AG10803 (cell line): Measurements from ENCODE around the gene AMIGO3.

ENCODE experiments used
- DNase-seq: peaks from one replicate; pipeline ENCODE4 v3.0.0; 2010; ENCODE audit warnings: low read depth
- H3K4me3 ChIP-seq: 2 replicates; pipeline ENCODE4 v1.5.1; 2011; ENCODE audit warnings: mild to moderate bottlenecking, low read length, control low read depth
- TF ChIP-seq, protein P1 (sequence below): conservative IDR thresholded peaks from 2 replicates; pipeline ENCODE4 v1.5.1; 2011; ENCODE audit warnings: mild to moderate bottlenecking, low read length, control low read depth, inconsistent platforms

Gene AMIGO3

DNA sequence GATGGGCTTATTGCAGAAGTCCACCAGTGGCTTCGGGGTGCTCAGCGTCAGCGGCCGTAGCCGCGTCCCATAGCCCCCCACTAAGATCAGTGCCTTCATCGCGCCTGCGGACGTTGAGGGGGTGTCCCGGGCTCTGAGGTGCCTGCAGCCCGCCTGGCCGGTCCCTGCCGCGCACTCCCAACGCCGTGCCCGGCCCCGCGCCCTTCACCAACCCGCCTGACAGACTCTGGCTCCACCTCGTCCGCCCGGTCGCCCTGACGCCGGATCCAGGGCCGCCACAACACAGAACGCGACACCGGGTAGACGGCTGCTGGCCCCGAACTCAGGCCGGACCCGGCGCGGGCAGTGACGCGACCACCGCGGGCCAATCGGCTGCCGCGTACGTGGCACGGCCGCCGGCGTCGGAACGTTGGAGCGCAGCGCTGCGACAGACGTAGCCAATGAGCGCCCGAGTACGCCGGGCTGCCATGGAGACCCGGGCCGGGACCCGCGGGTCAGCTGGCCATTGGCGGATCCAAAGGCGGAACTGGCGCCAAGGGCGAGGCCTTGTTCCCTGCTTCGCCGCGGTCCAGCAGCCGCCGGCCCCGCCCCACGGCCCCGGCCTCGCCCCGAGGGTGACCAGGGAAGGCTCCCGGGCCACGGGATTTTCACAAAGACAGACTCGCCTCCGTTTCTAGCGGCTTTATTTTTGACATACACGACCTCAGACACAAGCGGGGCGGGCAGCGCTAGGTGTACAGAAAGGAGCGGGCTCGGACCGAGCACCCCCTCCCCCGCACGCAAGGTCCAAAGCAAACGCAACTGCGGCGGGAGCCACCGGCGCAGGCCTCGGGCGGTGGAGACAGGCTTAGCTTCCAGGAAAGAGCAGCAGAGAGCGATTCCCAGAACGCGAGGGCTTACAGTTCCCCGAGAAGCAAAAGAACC, 4.4 kb upstream of the AMIGO3 start, which contains the start of gene GMPPB:
Gene GMPPB, minus strand, starts transcription at position 324 of the 924 bp plus-strand sequence. Its CDS starts 225 bp downstream, at position 99.
- TF ChIP-seq, protein P1, sequence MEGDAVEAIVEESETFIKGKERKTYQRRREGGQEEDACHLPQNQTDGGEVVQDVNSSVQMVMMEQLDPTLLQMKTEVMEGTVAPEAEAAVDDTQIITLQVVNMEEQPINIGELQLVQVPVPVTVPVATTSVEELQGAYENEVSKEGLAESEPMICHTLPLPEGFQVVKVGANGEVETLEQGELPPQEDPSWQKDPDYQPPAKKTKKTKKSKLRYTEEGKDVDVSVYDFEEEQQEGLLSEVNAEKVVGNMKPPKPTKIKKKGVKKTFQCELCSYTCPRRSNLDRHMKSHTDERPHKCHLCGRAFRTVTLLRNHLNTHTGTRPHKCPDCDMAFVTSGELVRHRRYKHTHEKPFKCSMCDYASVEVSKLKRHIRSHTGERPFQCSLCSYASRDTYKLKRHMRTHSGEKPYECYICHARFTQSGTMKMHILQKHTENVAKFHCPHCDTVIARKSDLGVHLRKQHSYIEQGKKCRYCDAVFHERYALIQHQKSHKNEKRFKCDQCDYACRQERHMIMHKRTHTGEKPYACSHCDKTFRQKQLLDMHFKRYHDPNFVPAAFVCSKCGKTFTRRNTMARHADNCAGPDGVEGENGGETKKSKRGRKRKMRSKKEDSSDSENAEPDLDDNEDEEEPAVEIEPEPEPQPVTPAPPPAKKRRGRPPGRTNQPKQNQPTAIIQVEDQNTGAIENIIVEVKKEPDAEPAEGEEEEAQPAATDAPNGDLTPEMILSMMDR = no peak
- DNase-seq = peak; percentile 97
- peak within 1 kb of the TSS; percentile 100 for H3K4me3 ChIP-seq

DNA sequence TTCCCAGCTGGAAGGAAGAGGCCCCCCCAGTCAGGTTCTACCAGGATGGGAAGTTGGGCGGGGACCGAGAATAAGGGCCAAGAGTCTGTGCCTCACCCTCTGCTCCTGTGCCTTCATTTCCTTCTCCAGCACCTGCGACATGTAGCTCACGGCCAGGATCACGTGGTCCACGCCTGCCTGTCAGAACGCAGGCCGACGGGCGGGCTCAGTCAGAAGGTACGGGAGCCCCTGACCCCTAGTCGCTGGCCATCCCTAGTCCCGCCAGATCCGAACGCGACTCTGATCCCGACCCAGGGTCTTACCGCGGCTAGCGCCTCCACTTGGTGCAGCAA, 3.8 kb upstream of the AMIGO3 start:
- TF ChIP-seq, protein P1 = no peak
- peak; percentile 30 for DNase-seq
- peak overlapping the region; percentile 100 for H3K4me3 ChIP-seq

DNA sequence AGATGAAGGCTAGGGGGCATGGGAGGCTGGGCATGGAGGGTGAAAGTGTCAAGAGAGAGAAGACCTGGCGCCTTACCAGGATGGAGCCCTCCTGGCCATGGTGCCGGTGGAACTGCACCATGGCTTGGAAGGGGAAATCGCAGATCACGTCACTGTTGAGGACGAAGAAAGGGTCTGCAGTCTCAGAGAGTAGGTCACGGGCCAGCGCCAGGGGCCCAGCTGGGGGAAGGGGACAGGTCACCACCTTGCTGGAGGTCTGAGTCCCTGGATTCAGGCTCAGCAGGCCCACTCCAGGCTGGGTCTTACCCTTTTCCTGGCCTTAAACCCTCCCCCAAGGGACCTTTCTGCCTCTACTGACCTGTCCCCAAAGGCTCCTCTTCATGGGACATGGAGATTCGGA, 3.4 kb upstream of the AMIGO3 start:
- peak overlapping the region; percentile 100 for H3K4me3 ChIP-seq
- TF ChIP-seq, protein P1 = no peak
- DNase-seq = no peak

DNA sequence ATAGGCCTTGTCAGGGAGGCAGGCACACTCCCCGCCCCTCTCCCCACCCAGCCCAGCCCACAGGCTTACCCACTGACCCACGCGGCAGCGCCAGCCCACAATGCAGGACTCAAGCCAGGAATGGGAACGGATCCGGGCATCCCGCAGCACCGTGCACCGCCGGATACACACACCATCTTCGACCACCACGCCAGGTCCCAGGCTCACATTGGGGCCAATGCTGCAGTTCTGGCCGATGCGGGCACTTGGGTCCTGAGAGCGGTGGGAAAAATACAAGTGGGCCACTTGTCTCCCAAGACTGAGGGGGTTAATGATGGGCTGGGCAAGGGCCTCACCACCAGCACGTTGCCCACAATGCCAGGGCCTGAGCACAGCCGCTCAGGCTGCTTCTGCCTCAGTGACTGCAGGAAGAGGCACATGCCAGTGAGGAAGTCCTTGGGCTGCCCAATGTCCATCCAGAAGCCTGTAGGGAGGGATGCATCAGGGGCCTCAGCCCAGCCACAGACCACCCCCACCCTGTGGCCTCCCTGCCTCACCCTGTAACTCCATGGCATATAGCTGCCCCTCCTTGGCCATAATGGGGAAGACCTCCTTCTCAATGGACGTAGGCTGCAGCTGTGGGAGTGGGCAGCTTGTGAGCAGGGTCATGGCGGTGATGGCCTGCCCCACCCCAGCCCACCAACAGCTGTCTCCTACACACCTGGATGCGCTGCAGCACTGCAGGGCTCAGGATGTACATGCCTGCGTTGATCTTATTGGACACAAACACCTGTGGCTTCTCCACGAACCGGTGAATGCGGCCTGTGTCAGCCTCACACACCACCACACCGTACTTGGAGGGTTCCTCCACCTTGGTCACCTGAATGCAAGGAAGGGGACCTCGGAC, 2.7 kb upstream of the AMIGO3 start:
- no peak for DNase-seq
- H3K4me3 ChIP-seq = peak overlapping the region; percentile 100
- TF ChIP-seq, protein P1 = no peak

DNA sequence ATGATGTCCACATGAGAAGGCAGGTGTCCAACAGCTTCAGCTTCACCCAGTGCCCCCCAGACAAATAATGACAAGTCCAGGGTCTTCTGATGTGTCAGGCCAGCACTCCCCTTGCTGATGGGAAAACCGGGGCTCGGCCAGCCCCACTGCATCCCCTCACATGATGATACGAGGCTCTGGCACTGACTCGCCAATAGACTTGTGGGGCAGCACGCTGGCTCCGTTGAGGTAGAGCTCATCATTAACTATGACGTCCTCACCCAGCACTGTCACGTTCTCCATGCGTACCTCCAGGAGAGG, 2.1 kb upstream of the AMIGO3 start:
- H3K4me3 ChIP-seq = no peak overlapping the region
- DNase-seq = no peak

DNA sequence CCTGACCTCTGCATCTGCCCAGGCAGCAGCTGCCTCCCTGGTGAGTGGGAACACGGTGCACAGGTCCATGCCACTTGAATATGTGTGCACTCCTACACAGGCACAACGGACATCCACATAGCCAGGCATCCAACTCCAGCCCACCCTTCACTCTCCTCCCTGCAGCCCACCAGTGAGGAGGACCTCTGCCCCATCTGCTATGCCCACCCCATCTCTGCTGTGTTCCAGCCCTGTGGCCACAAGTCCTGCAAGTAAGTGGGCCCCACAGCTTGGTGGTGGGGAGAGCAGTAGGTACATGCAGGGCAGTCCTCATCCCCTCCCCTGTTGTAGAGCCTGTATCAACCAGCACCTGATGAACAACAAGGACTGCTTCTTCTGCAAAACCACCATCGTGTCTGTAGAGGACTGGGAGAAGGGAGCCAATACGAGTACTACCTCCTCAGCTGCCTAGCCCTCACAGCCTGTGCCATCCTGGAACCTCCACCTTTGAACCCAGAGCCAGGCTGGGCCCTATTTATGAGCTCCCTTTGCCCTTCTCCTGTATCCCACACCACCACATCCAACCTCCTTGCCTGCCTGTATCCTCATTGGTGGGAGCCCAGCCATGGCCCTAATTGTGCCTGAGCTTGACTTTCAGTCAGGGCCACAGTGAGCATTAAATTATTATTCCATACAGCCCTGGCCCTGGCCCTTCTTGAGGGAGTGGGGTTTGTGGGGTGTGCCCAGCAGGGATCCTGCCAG, 1.5 kb upstream of the AMIGO3 start:
- DNase-seq = no peak
- TF ChIP-seq, protein P1 = no peak

More for the DNA sequence above, 2.1 kb upstream of the AMIGO3 start:
- TF ChIP-seq, protein P1 = no peak

More for the DNA sequence above, 1.5 kb upstream of the AMIGO3 start:
- no peak overlapping the region for H3K4me3 ChIP-seq
